Left ventricle myocardium inferior (tissue), 1 donor: Measurements from ENCODE around the gene HP1BP3. TPM values are rescaled to one million over a fixed set of nuclear protein-coding genes. Genes with fewer than 3 reads are reported as not detected.

Experiments used
- DNase-seq: peaks from one replicate; pipeline ENCODE4 v3.0.0-alpha.2; 2020
- H3K27ac ChIP-seq: fragments of 200-600 bp; replicated peaks from 2 replicates; pipeline ENCODE4 v1.8.0; 2021
- H3K27me3 ChIP-seq: fragments of 200-600 bp; 2 replicates; pipeline ENCODE4 v1.8.0; 2021; ENCODE audit warnings: low read depth
- H3K36me3 ChIP-seq: fragments of 200-600 bp; 2 replicates; pipeline ENCODE4 v1.8.0; 2021
- H3K4me1 ChIP-seq: fragments of 200-600 bp; 2 replicates; pipeline ENCODE4 v1.8.0; 2021
- H3K4me3 ChIP-seq: fragments of 200-600 bp; 2 replicates; pipeline ENCODE4 v1.8.0; 2021; ENCODE audit warnings: mild to moderate bottlenecking, moderate library complexity
- H3K9me3 ChIP-seq: fragments of 200-600 bp; replicated peaks from 2 replicates; pipeline ENCODE4 v1.8.0; 2021
- intact Hi-C: fragments of 100-400 bp; cut with micrococcal nuclease; formaldehyde crosslinking; loops from one replicate; pipeline ENCODE4 v1.11.0; 2022
- total RNA-seq: library from RNA; stranded (reverse); fragmentation: NEBNext Ultra II Directional; extraction: Animal tissue kit (Norgen Biotek cat#: 25700); gene quantifications from one replicate; pipeline ENCODE4 v1.2.1, GENCODE V29; 2021
- TF ChIP-seq, protein P1 (sequence below): fragments of 200-600 bp; IDR thresholded peaks from 2 replicates; pipeline ENCODE4 v1.8.0; 2021; ENCODE audit warnings: antibody characterized with exemption, mild to moderate bottlenecking, borderline replicate concordance
- donor health status: DM: no; HTN: yes; CAD: no; lungs with severe emphysema.

HP1BP3 gene
- total RNA-seq, 1 donor from 2014 or later: 118 TPM

DNA sequence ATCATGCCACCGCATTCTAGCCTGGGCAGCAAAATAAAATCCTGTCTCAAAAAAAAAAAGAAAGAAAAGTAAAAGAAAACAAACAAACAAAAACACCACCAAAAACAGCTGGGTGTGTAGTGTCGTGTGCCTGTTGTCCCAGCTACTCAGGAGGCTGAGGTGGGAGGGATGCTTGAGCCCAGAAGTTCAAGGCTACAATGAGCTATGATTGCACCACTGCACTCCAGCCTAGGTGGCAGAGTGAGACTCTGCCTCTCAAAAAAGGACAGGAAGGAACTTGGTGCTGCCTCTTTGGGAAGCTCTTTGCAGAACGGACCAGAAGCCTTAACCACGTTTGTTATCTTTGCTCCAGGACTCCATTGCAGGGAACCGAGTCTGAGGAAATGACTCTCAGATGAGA, 80.3 kb downstream of the HP1BP3 start:
- TF ChIP-seq, protein P1, sequence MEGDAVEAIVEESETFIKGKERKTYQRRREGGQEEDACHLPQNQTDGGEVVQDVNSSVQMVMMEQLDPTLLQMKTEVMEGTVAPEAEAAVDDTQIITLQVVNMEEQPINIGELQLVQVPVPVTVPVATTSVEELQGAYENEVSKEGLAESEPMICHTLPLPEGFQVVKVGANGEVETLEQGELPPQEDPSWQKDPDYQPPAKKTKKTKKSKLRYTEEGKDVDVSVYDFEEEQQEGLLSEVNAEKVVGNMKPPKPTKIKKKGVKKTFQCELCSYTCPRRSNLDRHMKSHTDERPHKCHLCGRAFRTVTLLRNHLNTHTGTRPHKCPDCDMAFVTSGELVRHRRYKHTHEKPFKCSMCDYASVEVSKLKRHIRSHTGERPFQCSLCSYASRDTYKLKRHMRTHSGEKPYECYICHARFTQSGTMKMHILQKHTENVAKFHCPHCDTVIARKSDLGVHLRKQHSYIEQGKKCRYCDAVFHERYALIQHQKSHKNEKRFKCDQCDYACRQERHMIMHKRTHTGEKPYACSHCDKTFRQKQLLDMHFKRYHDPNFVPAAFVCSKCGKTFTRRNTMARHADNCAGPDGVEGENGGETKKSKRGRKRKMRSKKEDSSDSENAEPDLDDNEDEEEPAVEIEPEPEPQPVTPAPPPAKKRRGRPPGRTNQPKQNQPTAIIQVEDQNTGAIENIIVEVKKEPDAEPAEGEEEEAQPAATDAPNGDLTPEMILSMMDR: no peak
- Histone ChIP-seq H3K9me3 (no peaks in the 10 kb centered on the region), H3K27ac (no peak overlapping the region), H3K27me3 (peaks cover 27% of the 10 kb centered on the region), H3K36me3 (no peaks in the 10 kb centered on the region), H3K4me1 (no peaks in the 10 kb centered on the region), H3K4me3 (no peak overlapping the region)
- DNase-seq: no peak
- intact Hi-C loops: no loop called here

DNA sequence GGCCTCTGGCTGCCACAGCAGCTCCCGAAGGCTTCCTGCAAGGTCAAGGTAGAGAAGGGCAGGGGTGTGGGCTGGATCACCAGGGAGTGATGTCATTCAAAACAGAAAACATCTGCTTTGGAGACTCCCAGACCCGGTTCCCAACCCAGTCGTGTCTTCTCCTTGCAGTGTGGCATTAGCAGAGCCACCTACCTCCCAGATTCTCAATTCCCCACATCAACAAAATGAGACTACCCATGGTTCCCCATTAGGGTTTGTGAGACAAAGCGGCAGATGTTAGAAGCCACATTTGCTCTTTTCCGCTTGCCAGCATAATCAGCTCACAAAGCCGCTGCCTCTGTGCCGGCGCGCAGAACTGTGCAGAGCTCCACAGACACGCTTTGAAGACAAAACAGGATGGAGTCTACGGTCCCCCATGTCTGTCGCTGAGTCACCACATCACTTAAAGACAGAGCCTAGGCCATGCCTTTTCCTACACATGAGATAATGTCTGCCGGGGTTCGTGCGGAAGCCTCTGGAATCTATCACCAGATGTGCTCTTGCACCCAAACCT, 81.8 kb downstream of the HP1BP3 start:
- no peaks in the 10 kb centered on the region for H3K9me3 ChIP-seq
- no peak for DNase-seq
- intact Hi-C loops: no loop called here
- TF ChIP-seq, protein P1: no peak
- no peak overlapping the region for H3K27ac ChIP-seq
- H3K4me1 ChIP-seq: no peaks in the 10 kb centered on the region
- H3K36me3 ChIP-seq: no peaks in the 10 kb centered on the region
- H3K27me3 ChIP-seq: peaks cover 14% of the 10 kb centered on the region
- H3K4me3 ChIP-seq: no peak overlapping the region

DNA sequence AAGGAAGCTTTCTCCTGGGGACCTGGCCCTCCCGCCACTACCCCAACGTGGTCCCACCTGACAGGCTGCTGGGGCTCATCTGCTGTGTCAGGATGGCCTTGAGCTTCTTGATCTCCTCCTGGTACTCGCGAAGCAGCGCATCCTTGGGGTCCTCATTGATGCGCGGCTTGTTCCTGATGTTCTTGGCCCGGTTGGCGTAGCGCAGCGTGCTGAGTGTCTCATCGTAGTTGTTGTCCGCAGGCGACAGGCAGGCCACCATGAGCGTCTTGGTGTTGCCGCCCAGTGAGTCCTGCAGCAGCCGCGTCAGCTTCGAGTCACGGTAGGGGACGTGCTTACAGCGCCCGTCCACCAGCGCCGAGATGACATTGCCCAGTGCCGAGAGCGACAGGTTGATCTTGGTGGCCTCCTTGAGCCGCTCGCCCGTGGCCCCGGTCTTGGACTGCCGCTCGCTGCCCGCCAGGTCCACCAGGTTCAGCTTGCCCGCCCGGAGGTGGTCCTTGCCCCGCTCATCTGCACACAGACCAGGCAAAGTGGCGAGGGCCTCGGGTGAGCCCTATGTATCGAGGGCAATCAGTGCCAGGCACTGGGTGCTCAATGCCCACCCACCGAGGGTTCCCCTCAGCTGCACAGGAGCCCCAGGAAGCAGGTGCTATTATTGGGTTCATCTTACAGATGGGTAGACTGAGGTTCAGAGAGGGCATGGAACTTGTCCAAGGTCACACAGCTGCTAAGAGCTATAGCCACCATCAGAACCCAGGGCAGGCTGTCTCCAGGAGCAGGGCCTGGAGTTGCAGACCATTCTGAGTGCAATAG, 82.5 kb downstream of the HP1BP3 start:
- Histone ChIP-seq H3K9me3 (no peaks in the 10 kb centered on the region), H3K4me3 (no peak overlapping the region), H3K27me3 (peaks cover 7% of the 10 kb centered on the region), H3K27ac (no peak overlapping the region), H3K4me1 (no peaks in the 10 kb centered on the region), H3K36me3 (no peaks in the 10 kb centered on the region)
- intact Hi-C loops: no loop called here
- TF ChIP-seq, protein P1: no peak
- no peak for DNase-seq

DNA sequence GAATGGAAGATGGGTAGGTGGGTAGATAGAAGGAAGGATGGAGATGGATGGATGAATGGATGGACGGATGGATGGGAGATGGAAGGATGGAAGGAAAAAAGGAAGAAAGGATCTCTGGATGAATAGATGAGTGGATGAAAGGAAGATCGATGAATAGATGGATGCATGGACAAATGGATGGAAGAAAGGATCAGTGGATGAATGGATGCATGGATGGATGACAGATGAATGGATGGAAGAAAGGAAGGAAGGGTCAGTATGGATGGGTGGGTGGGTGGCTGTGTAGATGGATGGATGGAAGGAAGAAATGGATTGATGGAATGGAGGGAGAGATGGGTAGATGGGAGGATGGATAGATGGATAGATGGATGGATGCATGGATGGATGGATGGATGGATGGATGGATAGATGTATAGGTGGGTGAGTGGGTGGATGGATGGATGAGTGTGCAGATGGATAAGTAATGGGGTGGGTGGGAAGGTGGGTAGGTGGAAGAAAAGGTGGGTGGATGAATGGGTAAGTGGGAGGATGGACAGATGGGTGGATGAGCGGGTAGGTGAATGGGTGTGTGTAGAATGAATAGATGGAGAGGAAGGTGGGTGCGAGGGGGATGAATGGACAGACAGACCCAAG, 83.9 kb downstream of the HP1BP3 start:
- DNase-seq: no peak
- Histone ChIP-seq H3K27ac (no peak overlapping the region), H3K36me3 (no peaks in the 10 kb centered on the region), H3K4me3 (no peak overlapping the region), H3K27me3 (no peaks in the 10 kb centered on the region), H3K9me3 (no peaks in the 10 kb centered on the region), H3K4me1 (no peaks in the 10 kb centered on the region)
- intact Hi-C loops: no loop called here
- TF ChIP-seq, protein P1: no peak

DNA sequence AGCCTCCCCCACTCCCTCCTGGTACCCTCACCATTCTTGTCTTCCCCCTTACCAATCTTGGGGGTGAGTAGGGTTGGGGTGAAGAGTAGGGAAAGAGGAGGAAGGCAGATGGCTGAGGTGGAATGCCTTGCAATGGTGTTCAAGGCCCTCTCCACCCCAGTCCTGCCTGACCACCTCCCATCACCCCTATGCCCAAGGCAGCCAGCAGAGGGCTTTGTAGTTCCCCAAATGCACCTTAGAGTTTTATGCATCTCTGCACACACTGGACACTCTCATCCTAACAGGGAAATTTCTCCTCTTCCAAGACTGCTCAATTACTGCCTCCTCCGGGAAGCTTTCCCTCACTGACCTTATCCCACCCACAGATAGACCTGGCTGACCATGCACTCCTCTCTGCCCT, 84.7 kb downstream of the HP1BP3 start:
- intact Hi-C loops: no loop called here
- no peak overlapping the region for H3K4me3 ChIP-seq
- TF ChIP-seq, protein P1: peak; percentile 23
- no peaks in the 10 kb centered on the region for H3K9me3 ChIP-seq
- H3K27me3 ChIP-seq: no peaks in the 10 kb centered on the region
- no peaks in the 10 kb centered on the region for H3K4me1 ChIP-seq
- DNase-seq: no peak
- no peak overlapping the region for H3K27ac ChIP-seq
- no peaks in the 10 kb centered on the region for H3K36me3 ChIP-seq
